Vagina (tissue), 2 donors: Measurements from ENCODE around the gene COBL. TPM values are rescaled to one million over a fixed set of nuclear protein-coding genes. Genes with fewer than 3 reads are reported as not detected.

ENCODE experiments used
- DNase-seq, 2 donors: peaks; one replicate each; pipeline ENCODE4 v3.0.0-alpha.2; 2017; ENCODE audit errors: extremely low spot score in 2 of 2
- H3K27ac ChIP-seq: fragments of 200-600 bp; sonication (generic); one replicate; pipeline ENCODE4 v1.5.1; 2019
- H3K27me3 ChIP-seq: fragments of 200-600 bp; sonication (generic); one replicate; pipeline ENCODE4 v1.5.1; 2019
- H3K36me3 ChIP-seq, 2 donors: fragments of 200-600 bp; sonication (generic); one replicate each; pipeline ENCODE4 v1.5.1; 2017 to 2019
- H3K4me1 ChIP-seq: fragments of 200-600 bp; sonication (generic); one replicate; pipeline ENCODE4 v1.5.1; 2019
- H3K4me3 ChIP-seq, 2 donors: fragments of 200-600 bp; sonication (generic); 1 replicate in 1 of 2; 2 replicates in 1 of 2; pipeline ENCODE4 v1.5.1; 2016 to 2019
- H3K9me3 ChIP-seq: fragments of 200-600 bp; sonication (generic); one replicate; pipeline ENCODE4 v1.5.1; 2019
- CTCF ChIP-seq, 3 experiments: fragments of 450-650 bp in 2 of 3; fragments of 200-600 bp in 1 of 3; sonication (generic) in 1 of 3; IDR thresholded peaks; one replicate each; pipeline ENCODE4 v1.5.1; 2017 to 2019; ENCODE audit warnings: antibody characterized with exemption in 3 of 3, mild to moderate bottlenecking in 2 of 3, moderate library complexity in 2 of 3
- POLR2A ChIP-seq, 2 donors: fragments of 450-650 bp; IDR thresholded peaks; one replicate each; pipeline ENCODE4 v1.6.1; 2017; ENCODE audit warnings: antibody characterized with exemption in 2 of 2, mild to moderate bottlenecking in 2 of 2, moderate library complexity in 2 of 2
- POLR2AphosphoS5 ChIP-seq, 2 donors: sonication (generic); formaldehyde crosslinking; IDR thresholded peaks; one replicate each; pipeline ENCODE4 v1.9.0; 2017; ENCODE audit warnings: antibody characterized with exemption in 2 of 2, mild to moderate bottlenecking in 2 of 2, low read depth in 1 of 2; ENCODE audit not compliant: insufficient read depth in 1 of 2
- intact Hi-C: fragments of 100-400 bp; cut with DNase I; formaldehyde crosslinking; loops from one replicate; pipeline ENCODE4 v1.15.1; 2023
- total RNA-seq: library from RNA; depleted of rRNA; stranded (reverse); fragments of >200 nt; gene quantifications from one replicate; pipeline ENCODE4 v1.2.3, GENCODE V29; 2016

COBL gene
- total RNA-seq, 1 donor from 2014 or later: 9.3 TPM

GRCh38 chr7:51286401-51286800, 30.2 kb downstream of the COBL start:
- no peaks in the 10 kb centered on the region for H3K27me3 ChIP-seq
- H3K4me3 ChIP-seq: no peak overlapping the region
- DNase-seq: no peak
- no peaks in the 10 kb centered on the region for H3K4me1 ChIP-seq
- no peaks in the 10 kb centered on the region for H3K36me3 ChIP-seq
- intact Hi-C loops: no loop called here
- no peak overlapping the region for H3K27ac ChIP-seq
- no peak for TF ChIP-seq POLR2AphosphoS5 (IDR thresholded peaks at IDR 0.05; ENCODE audit: insufficient read depth in 1 of 2, low read depth in 1 of 2)
- no peak for TF ChIP-seq CTCF (IDR thresholded peaks at IDR 0.05)
- no peak for TF ChIP-seq POLR2A (IDR thresholded peaks at IDR 0.05)
- no peaks in the 10 kb centered on the region for H3K9me3 ChIP-seq

GRCh38 chr7:51280156-51280555, 36.5 kb downstream of the COBL start:
- Histone ChIP-seq H3K9me3 (no peaks in the 10 kb centered on the region), H3K36me3 (no peaks in the 10 kb centered on the region), H3K27ac (no peak overlapping the region), H3K27me3 (no peaks in the 10 kb centered on the region), H3K4me3 (no peak overlapping the region), H3K4me1 (no peaks in the 10 kb centered on the region)
- intact Hi-C loops: no loop called here
- DNase-seq: peak in 1 of 2 donors; percentile 12
- TF ChIP-seq POLR2AphosphoS5 (IDR thresholded peaks at IDR 0.05; ENCODE audit: insufficient read depth in 1 of 2, low read depth in 1 of 2) (no peak), CTCF (IDR thresholded peaks at IDR 0.05) (no peak), POLR2A (IDR thresholded peaks at IDR 0.05) (no peak)

GRCh38 chr7:51279391-51280023, 37.1 kb downstream of the COBL start:
- Histone ChIP-seq H3K4me3 (no peak overlapping the region), H3K36me3 (no peaks in the 10 kb centered on the region), H3K27ac (no peak overlapping the region), H3K9me3 (no peaks in the 10 kb centered on the region), H3K4me1 (no peaks in the 10 kb centered on the region), H3K27me3 (no peaks in the 10 kb centered on the region)
- DNase-seq: peak in 1 of 2 donors; percentile 9
- TF ChIP-seq POLR2AphosphoS5 (IDR thresholded peaks at IDR 0.05; ENCODE audit: insufficient read depth in 1 of 2, low read depth in 1 of 2) (no peak), CTCF (IDR thresholded peaks at IDR 0.05) (no peak), POLR2A (IDR thresholded peaks at IDR 0.05) (no peak)
- intact Hi-C loops: no loop called here

- H3K4me3 ChIP-seq: no peak overlapping the region
- H3K4me1 ChIP-seq: no peaks in the 10 kb centered on the region
- no peak overlapping the region for H3K27ac ChIP-seq
- TF ChIP-seq CTCF (IDR thresholded peaks at IDR 0.05): no peak
- no peak for TF ChIP-seq POLR2AphosphoS5 (IDR thresholded peaks at IDR 0.05; ENCODE audit: insufficient read depth in 1 of 2, low read depth in 1 of 2)
- TF ChIP-seq POLR2A (IDR thresholded peaks at IDR 0.05): no peak
- no peaks in the 10 kb centered on the region for H3K9me3 ChIP-seq
- H3K27me3 ChIP-seq: no peaks in the 10 kb centered on the region
- intact Hi-C loops: no loop called here
- peak in 1 of 2 donors; percentile 28 for DNase-seq
- no peaks in the 10 kb centered on the region for H3K36me3 ChIP-seq
Observed at GRCh38 chr7:51278797-51279196, 37.8 kb downstream of the COBL start.

- no peak for TF ChIP-seq POLR2A (IDR thresholded peaks at IDR 0.05)
- no peak for TF ChIP-seq CTCF (IDR thresholded peaks at IDR 0.05)
- TF ChIP-seq POLR2AphosphoS5 (IDR thresholded peaks at IDR 0.05; ENCODE audit: insufficient read depth in 1 of 2, low read depth in 1 of 2): no peak
Observed at GRCh38 chr7:51276967-51277366, 39.6 kb downstream of the COBL start.

More at GRCh38 chr7:51276967-51277366, 39.6 kb downstream of the COBL start:
- Histone ChIP-seq H3K4me3 (no peak overlapping the region), H3K27me3 (no peaks in the 10 kb centered on the region), H3K4me1 (no peaks in the 10 kb centered on the region), H3K36me3 (no peaks in the 10 kb centered on the region), H3K9me3 (no peaks in the 10 kb centered on the region), H3K27ac (no peak overlapping the region)
- DNase-seq: peak in 1 of 2 donors; percentile 37
- intact Hi-C loops: no loop called here
